ENCODE measurements around the gene ABCG5. TPM values are rescaled to one million over a fixed set of nuclear protein-coding genes. Genes with fewer than 3 reads are reported as not detected.

Gene ABCG5
- total RNA-seq, 4 donors from 2014 or later: not detected

DNA sequence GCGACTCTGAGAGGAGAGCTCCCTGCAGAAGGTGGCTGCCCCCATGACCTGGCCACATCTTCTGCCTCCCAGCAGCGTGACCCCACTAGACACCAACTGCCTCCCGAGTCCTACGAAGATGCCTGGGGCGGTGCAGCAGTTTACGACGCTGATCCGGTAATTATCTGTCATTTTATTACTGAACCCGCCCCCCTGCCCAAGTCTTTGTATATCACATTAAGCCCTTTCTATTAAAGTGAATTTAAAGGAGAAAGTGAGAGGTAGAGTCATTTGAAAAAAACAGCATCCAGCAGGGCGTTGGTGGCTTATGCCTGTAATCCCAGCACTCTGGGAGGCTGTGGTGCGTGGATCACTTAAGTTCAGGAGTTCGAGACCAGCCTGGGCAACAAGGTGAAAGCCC is 33.5 kb upstream of the ABCG5 start:
- 65% methylated on average over 12 of the region's 12 CpGs for WGBS
- DNase-seq (ENCODE audit: low spot score in 2 of 2): no peak

DNA sequence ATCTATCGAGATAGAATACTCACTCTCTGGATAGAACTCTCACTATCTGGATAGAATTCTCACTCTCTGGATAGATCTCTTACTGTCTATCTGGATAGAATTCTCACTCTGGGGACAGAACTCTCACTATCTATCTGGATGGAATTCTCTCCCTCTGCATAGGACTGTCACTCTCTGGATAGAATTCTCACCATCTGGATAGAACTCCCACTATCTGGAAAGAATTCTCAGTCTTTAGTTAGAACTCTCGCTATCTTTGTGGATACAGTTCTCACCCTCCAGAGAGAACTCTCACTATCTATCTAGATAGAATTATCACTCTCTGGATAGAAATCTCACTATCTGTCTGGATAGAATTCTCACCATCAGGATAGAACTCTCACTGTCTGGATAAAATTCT is 16.7 kb upstream of the ABCG5 start:
- TF ChIP-seq EP300 (IDR thresholded peaks at IDR 0.05) (no peak), POLR2A (IDR thresholded peaks at IDR 0.05) (no peak), POLR2AphosphoS5 (IDR thresholded peaks at IDR 0.05) (no peak)
- TF ChIP-seq, protein P1, sequence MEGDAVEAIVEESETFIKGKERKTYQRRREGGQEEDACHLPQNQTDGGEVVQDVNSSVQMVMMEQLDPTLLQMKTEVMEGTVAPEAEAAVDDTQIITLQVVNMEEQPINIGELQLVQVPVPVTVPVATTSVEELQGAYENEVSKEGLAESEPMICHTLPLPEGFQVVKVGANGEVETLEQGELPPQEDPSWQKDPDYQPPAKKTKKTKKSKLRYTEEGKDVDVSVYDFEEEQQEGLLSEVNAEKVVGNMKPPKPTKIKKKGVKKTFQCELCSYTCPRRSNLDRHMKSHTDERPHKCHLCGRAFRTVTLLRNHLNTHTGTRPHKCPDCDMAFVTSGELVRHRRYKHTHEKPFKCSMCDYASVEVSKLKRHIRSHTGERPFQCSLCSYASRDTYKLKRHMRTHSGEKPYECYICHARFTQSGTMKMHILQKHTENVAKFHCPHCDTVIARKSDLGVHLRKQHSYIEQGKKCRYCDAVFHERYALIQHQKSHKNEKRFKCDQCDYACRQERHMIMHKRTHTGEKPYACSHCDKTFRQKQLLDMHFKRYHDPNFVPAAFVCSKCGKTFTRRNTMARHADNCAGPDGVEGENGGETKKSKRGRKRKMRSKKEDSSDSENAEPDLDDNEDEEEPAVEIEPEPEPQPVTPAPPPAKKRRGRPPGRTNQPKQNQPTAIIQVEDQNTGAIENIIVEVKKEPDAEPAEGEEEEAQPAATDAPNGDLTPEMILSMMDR (IDR thresholded peaks at IDR 0.05): no peak
- H3K4me3 ChIP-seq: no peak overlapping the region
- 80% methylated on average over 2 of the region's 2 CpGs for WGBS
- no peak for DNase-seq (ENCODE audit: low spot score in 2 of 2)
- H3K36me3 ChIP-seq: no peaks in the 10 kb centered on the region
- no peaks in the 10 kb centered on the region for H3K4me1 ChIP-seq
- H3K27me3 ChIP-seq: peaks cover 63% of the 10 kb centered on the region
- no peak overlapping the region for H3K27ac ChIP-seq
- H3K9me3 ChIP-seq: no peaks in the 10 kb centered on the region

More for the DNA sequence above, 33.5 kb upstream of the ABCG5 start:
- Histone ChIP-seq H3K27ac (no peak overlapping the region), H3K4me3 (no peak overlapping the region), H3K27me3 (peaks cover 42% of the 10 kb centered on the region), H3K4me1 (no peaks in the 10 kb centered on the region), H3K36me3 (no peaks in the 10 kb centered on the region), H3K9me3 (no peaks in the 10 kb centered on the region)
- TF ChIP-seq EP300 (IDR thresholded peaks at IDR 0.05): no peak
- TF ChIP-seq POLR2A (IDR thresholded peaks at IDR 0.05): no peak
- TF ChIP-seq, protein P1 (IDR thresholded peaks at IDR 0.05): no peak
- TF ChIP-seq POLR2AphosphoS5 (IDR thresholded peaks at IDR 0.05): no peak

DNA sequence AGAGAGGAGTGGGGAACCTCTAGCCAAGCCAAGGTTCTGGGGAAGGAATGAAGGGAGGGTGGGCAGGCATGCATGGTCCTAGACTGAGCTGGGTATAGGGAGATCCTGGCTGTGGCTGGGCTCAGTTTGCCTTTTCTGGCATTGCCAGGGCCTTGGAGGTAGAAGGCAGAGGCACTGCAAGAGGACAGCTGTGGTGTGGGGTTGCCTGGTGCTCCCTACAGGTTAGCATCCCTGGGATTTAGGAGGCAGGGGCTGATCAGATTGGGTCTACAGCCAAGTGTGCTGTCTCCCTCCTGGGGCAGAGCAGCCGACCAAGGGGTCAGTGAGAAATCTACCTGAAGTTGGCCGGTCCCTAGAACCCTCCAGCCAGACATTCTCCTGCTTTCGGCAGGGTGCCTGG is 16.0 kb upstream of the ABCG5 start:
- H3K4me1 ChIP-seq: no peaks in the 10 kb centered on the region
- H3K4me3 ChIP-seq: no peak overlapping the region
- H3K9me3 ChIP-seq: no peaks in the 10 kb centered on the region
- no peak for DNase-seq (ENCODE audit: low spot score in 2 of 2)
- no peaks in the 10 kb centered on the region for H3K36me3 ChIP-seq
- no peak overlapping the region for H3K27ac ChIP-seq
- H3K27me3 ChIP-seq: peaks cover 60% of the 10 kb centered on the region
- 69% methylated on average over 3 of the region's 3 CpGs for WGBS
- TF ChIP-seq POLR2AphosphoS5 (IDR thresholded peaks at IDR 0.05) (no peak), EP300 (IDR thresholded peaks at IDR 0.05) (no peak), POLR2A (IDR thresholded peaks at IDR 0.05) (no peak)
- TF ChIP-seq, protein P1 (IDR thresholded peaks at IDR 0.05): no peak

DNA sequence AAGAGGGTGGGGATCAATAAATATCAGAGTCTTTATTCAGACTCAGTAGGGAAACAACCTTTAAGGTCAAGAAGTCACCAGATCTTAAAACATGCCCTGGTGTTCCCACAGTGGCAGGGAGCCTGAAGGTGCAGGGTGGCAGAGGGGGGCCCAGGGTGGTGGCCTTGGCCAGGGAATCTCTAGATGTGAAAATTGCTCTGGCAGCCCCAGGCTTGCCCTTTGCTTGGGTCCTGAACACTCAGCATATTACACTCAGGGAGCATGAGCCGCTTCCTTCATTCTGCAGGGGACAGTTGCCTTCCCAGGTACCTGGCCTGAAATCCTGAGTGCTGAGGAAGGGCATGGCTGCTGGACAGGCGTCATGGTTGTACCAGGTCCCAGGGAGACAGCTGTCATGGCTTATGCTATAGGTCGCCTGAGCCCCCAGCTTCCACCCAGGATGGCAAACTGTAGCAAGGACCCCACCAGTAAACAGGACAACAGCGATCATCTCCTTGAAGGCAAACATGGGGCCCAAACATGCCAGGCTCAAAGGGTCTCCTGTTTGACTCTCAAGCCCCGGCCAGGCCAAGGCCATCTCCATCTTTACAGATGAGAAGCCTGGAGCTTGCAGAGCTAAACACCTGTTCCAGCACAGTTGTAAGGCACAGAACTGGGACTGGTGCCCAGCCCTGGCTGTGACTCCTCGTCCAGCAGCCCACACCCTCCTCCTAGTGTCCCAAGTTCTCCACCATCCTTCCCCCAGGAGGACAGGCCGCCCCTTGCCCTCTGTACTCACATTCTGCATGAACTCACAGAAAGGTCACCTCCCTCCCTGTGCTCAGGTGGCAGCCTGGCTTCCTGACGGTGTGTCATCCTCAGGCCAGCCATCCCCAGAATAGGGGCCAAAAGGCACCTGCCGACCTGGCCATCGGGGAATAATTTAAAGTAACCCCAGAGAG is 14.8 kb upstream of the ABCG5 start:
- H3K4me3 ChIP-seq: no peak overlapping the region
- no peaks in the 10 kb centered on the region for H3K36me3 ChIP-seq
- TF ChIP-seq, protein P1 (IDR thresholded peaks at IDR 0.05): no peak
- no peak for TF ChIP-seq POLR2AphosphoS5 (IDR thresholded peaks at IDR 0.05)
- TF ChIP-seq POLR2A (IDR thresholded peaks at IDR 0.05): no peak
- no peak for TF ChIP-seq EP300 (IDR thresholded peaks at IDR 0.05)
- no peaks in the 10 kb centered on the region for H3K4me1 ChIP-seq
- no peak for DNase-seq (ENCODE audit: low spot score in 2 of 2)
- H3K27me3 ChIP-seq: peaks cover 49% of the 10 kb centered on the region
- 76% methylated on average over 10 of the region's 10 CpGs for WGBS
- H3K27ac ChIP-seq: no peak overlapping the region
- H3K9me3 ChIP-seq: no peaks in the 10 kb centered on the region

DNA sequence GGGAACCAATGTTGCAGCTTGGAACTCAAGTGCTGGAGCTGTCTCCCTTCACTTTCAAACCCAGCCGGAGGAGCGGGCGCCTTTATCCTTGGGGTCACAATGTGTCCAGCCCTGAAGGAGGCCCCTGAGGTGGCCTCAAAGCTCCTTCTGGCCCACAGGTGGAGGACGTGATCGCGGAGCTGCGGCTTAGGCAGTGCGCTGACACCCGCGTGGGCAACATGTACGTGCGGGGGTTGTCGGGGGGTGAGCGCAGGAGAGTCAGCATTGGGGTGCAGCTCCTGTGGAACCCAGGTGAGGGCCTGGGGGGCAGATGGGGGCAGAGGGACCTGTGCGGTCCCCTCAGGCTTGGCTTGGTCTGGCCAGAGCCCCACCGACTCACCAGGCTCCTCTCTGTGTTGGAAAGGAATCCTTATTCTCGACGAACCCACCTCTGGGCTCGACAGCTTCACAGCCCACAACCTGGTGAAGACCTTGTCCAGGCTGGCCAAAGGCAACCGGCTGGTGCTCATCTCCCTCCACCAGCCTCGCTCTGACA is 13.6 kb upstream of the ABCG5 start:
- Histone ChIP-seq H3K36me3 (no peaks in the 10 kb centered on the region), H3K4me1 (no peaks in the 10 kb centered on the region), H3K9me3 (no peaks in the 10 kb centered on the region), H3K4me3 (no peak overlapping the region), H3K27me3 (peaks cover 38% of the 10 kb centered on the region), H3K27ac (no peak overlapping the region)
- TF ChIP-seq EP300 (IDR thresholded peaks at IDR 0.05) (no peak), POLR2AphosphoS5 (IDR thresholded peaks at IDR 0.05) (no peak), POLR2A (IDR thresholded peaks at IDR 0.05) (no peak)
- TF ChIP-seq, protein P1 (IDR thresholded peaks at IDR 0.05): no peak
- DNase-seq (ENCODE audit: low spot score in 2 of 2): no peak
- 95% methylated on average over 10 of the region's 21 CpGs for WGBS

Measured in suprapubic skin (tissue), 4 donors.